GM23248 (cell line): Measurements from ENCODE around the gene DISP2. TPM values are rescaled to one million over a fixed set of nuclear protein-coding genes. Genes with fewer than 3 reads are reported as not detected.

Experiments
- DNase-seq: peaks from one replicate; pipeline ENCODE4 v3.0.0-alpha.2; 2015
- H2AFZ ChIP-seq: fragments of 200-600 bp; sonication (generic); 2 replicates; pipeline ENCODE4 v1.6.1; 2016; ENCODE audit warnings: antibody characterized with exemption
- H3F3A ChIP-seq: fragments of 200-600 bp; sonication (generic); 2 replicates; pipeline ENCODE4 v1.6.1; 2016; ENCODE audit warnings: mild to moderate bottlenecking, antibody characterized with exemption, mixed run types; ENCODE audit not compliant: insufficient read depth
- H3K27ac ChIP-seq: fragments of 200-600 bp; sonication (generic); 2 replicates; pipeline ENCODE4 v1.5.1; 2016; ENCODE audit warnings: mild to moderate bottlenecking
- H3K27me3 ChIP-seq: fragments of 200-600 bp; sonication (generic); replicated peaks from 2 replicates; pipeline ENCODE4 v1.6.1; 2016; ENCODE audit warnings: mild to moderate bottlenecking; ENCODE audit not compliant: insufficient read depth
- H3K36me3 ChIP-seq: fragments of 200-600 bp; sonication (generic); 2 replicates; pipeline ENCODE4 v1.6.1; 2016; ENCODE audit warnings: low read depth, mild to moderate bottlenecking
- H3K4me1 ChIP-seq: fragments of 200-600 bp; sonication (generic); 2 replicates; pipeline ENCODE4 v1.6.1; 2016; ENCODE audit warnings: mild to moderate bottlenecking; ENCODE audit not compliant: insufficient read depth
- H3K4me2 ChIP-seq: fragments of 200-600 bp; sonication (generic); one replicate; pipeline ENCODE4 v1.6.1; 2016; ENCODE audit warnings: mild to moderate bottlenecking; ENCODE audit not compliant: unreplicated experiment
- H3K4me3 ChIP-seq: fragments of 200-600 bp; sonication (generic); 2 replicates; pipeline ENCODE4 v1.5.1; 2016; ENCODE audit warnings: mild to moderate bottlenecking
- H3K79me2 ChIP-seq: fragments of 200-600 bp; sonication (generic); 2 replicates; pipeline ENCODE4 v1.6.1; 2016; ENCODE audit warnings: mild to moderate bottlenecking; ENCODE audit not compliant: insufficient read depth
- H3K9ac ChIP-seq: fragments of 200-600 bp; sonication (generic); 2 replicates; pipeline ENCODE4 v1.6.1; 2016; ENCODE audit warnings: mild to moderate bottlenecking
- H3K9me2 ChIP-seq: fragments of 200-600 bp; sonication (generic); 2 replicates; pipeline ENCODE4 v1.6.1; 2016; ENCODE audit warnings: mixed run types, mild to moderate bottlenecking, moderate library complexity; ENCODE audit not compliant: insufficient read depth
- H3K9me3 ChIP-seq: fragments of 200-600 bp; sonication (generic); one replicate; pipeline ENCODE4 v1.6.1; 2017; ENCODE audit warnings: low read depth
- H4K20me1 ChIP-seq: fragments of 200-600 bp; sonication (generic); 2 replicates; pipeline ENCODE4 v1.6.0; 2016; ENCODE audit not compliant: insufficient read depth
- EZH2 ChIP-seq: fragments of 200-600 bp; sonication (generic); IDR thresholded peaks from 2 replicates; pipeline ENCODE4 v1.6.1; 2018; ENCODE audit warnings: antibody characterized with exemption, mild to moderate bottlenecking; ENCODE audit not compliant: insufficient read depth, poor library complexity, severe bottlenecking
- EZH2phosphoT487 ChIP-seq: fragments of 200-600 bp; sonication (generic); IDR thresholded peaks from 2 replicates; pipeline ENCODE4 v1.6.1; 2018; ENCODE audit warnings: antibody characterized with exemption, moderate library complexity, mild to moderate bottlenecking, low read depth; ENCODE audit not compliant: insufficient read depth
- WGBS, 2 experiments: methylation state at CpG; one replicate each; pipeline ENCODE4 v1.1.6; 2015 to 2017; ENCODE audit warnings: low lambda C conversion rate in 2 of 2, low coverage in 1 of 2; ENCODE audit errors: missing lambda C conversion rate in 2 of 2; 5-methylcytosine and 5-hydroxymethylcytosine counted together
- in situ Hi-C: fragments of 300-500 bp; cut with MboI; formaldehyde crosslinking; loops from 2 replicates; pipeline ENCODE4 v1.15.0; 2020
- polyA plus RNA-seq: library from polyadenylated mRNA; unstranded; fragments of >200 nt; fragmentation: Nextera tagmentation; extraction: Ambion mirVana; gene quantifications from 2 replicates; pipeline ENCODE4 v1.2.1, GENCODE V29; 2016
- total RNA-seq: library from RNA; depleted of rRNA; stranded (reverse); fragments of >200 nt; shearing (Covaris generic); gene quantifications from 2 replicates; pipeline ENCODE4 v1.2.3, GENCODE V29; 2014

DISP2 gene
- total and polyA plus RNA-seq, 2 experiments from 2014 or later: 0.11 to 0.51 TPM

GRCh38 chr15:40388941-40389823 lies 31.2 kb downstream of the DISP2 start:
- TF ChIP-seq EZH2phosphoT487 (no peak), EZH2 (no peak)
- Histone ChIP-seq H3K27me3 (no peaks in the 10 kb centered on the region), H3K4me2 (no peak overlapping the region), H3K36me3 (peaks cover 56% of the 10 kb centered on the region), H3K9me3 (no peaks in the 10 kb centered on the region), H3K4me3 (no peak overlapping the region), H3K27ac (no peak overlapping the region), H3K9me2 (no peaks in the 10 kb centered on the region), H3K9ac (no peak overlapping the region), H4K20me1 (no peaks in the 10 kb centered on the region), H3K4me1 (0 out of 2 replicates have a peak, but pooled peaks cover 4% of the 10 kb centered on the region), H3F3A (peaks cover 12% of the 10 kb centered on the region; the same call in 1 of the 2 replicates), H3K79me2 (peaks cover 28% of the 10 kb centered on the region), H2AFZ (no peak overlapping the region)
- in situ Hi-C loops: no loop called here
- WGBS, 2 experiments: 95 to 96% methylated on average over 13 of the region's 13 CpGs
- DNase-seq: no peak

DNA sequence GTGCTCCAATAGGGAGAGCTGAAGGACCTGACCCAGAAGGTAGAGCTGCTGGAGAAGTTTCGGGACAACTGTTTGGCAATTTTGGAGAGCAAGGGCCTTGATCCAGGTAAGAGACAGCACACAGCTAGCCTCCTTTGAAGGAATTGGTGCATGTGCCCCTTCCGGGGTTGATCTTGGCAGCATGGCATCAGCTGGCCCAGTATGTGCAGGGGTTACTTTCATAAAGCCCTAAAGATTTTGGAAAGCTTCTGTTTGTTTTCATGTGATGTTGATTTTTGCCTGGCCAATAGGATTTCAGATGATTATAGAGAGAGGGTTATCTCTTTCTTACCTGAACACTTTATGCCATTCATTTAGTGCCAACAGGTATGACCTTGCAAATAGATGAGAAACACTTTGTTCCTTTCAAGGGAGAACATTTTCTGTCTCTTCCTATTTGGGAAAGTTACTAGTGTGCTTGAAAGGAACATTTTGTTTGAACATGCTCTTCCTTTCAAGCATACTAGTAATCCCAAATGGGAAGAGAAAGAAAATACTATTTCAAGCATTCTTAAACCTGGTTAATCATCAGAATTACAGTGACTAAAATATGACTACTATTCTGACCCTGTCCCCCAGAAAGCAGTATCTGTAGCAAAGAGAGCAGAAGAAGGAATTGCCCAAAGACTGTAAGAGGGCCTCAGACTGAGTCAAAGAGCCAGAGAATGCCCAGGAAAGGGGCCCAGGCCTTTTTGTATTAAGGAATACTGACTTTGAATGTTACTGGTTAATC lies 32.0 kb downstream of the DISP2 start:
- no peaks in the 10 kb centered on the region for H4K20me1 ChIP-seq
- peak; percentile 13 for DNase-seq
- peaks cover 12% of the 10 kb centered on the region; the same call in 1 of the 2 replicates for H3F3A ChIP-seq
- no peaks in the 10 kb centered on the region for H3K27me3 ChIP-seq
- peaks cover 19% of the 10 kb centered on the region for H3K79me2 ChIP-seq
- no peaks in the 10 kb centered on the region for H3K9me2 ChIP-seq
- peaks cover 56% of the 10 kb centered on the region for H3K36me3 ChIP-seq
- H2AFZ ChIP-seq: no peak overlapping the region
- H3K4me1 ChIP-seq: 0 out of 2 replicates have a peak, but pooled peaks cover 4% of the 10 kb centered on the region
- no peak overlapping the region for H3K4me2 ChIP-seq
- H3K9me3 ChIP-seq: no peaks in the 10 kb centered on the region
- no peak for TF ChIP-seq EZH2phosphoT487
- TF ChIP-seq EZH2: no peak
- no peak overlapping the region for H3K4me3 ChIP-seq
- H3K27ac ChIP-seq: no peak overlapping the region
- in situ Hi-C loops: no loop called here
- H3K9ac ChIP-seq: no peak overlapping the region
- 97 to 100% methylated on average over 2 of the region's 2 CpGs for WGBS, 2 experiments

- Histone ChIP-seq H3K27me3 (no peaks in the 10 kb centered on the region), H3K4me1 (0 out of 2 replicates have a peak, but pooled peaks cover 4% of the 10 kb centered on the region), H3K9ac (peak overlapping the region; percentile 13; the same call in 1 of the 2 replicates), H3K4me2 (no peak overlapping the region), H3K27ac (peak overlapping the region; percentile 57), H3K4me3 (no peak overlapping the region), H2AFZ (no peak overlapping the region), H3K36me3 (peaks cover 47% of the 10 kb centered on the region), H4K20me1 (no peaks in the 10 kb centered on the region), H3K9me3 (no peaks in the 10 kb centered on the region), H3K9me2 (no peaks in the 10 kb centered on the region), H3K79me2 (no peaks in the 10 kb centered on the region), H3F3A (peaks cover 12% of the 10 kb centered on the region; the same call in 1 of the 2 replicates)
- 91 to 94% methylated on average over 4 of the region's 4 CpGs for WGBS, 2 experiments
- no peak for TF ChIP-seq EZH2phosphoT487
- no peak for TF ChIP-seq EZH2
- in situ Hi-C loops: no loop called here
- peak; percentile 46 for DNase-seq
Measured at GRCh38 chr15:40392986-40393948, 35.2 kb downstream of the DISP2 start.
